ENCODE data around the gene CCSAP.

DNA sequence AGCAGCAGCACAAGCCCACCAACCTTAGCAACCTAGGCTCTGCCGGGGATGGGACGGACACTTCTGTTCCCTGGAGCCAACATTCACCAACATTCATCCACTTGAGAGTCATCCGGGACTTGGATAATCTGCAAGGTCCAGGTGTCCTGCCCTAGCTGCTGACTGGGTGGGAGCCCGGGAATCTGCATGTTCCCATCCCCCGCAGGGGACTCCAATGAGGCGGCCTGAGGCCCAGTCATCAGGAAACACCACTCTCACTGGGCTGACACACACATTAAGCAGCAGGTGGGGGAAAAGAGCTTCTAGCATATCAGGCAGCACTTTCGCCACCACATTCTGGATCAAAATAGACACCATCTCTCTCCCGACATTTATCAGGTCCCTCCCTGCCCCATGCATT is 38.4 kb upstream of the CCSAP start:
- TF ChIP-seq, protein P1, sequence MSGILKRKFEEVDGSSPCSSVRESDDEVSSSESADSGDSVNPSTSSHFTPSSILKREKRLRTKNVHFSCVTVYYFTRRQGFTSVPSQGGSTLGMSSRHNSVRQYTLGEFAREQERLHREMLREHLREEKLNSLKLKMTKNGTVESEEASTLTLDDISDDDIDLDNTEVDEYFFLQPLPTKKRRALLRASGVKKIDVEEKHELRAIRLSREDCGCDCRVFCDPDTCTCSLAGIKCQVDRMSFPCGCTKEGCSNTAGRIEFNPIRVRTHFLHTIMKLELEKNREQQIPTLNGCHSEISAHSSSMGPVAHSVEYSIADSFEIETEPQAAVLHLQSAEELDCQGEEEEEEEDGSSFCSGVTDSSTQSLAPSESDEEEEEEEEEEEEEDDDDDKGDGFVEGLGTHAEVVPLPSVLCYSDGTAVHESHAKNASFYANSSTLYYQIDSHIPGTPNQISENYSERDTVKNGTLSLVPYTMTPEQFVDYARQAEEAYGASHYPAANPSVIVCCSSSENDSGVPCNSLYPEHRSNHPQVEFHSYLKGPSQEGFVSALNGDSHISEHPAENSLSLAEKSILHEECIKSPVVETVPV (CRISPR knock-in tag; IDR thresholded peaks at IDR 0.05), result no peak
- no peak for TF ChIP-seq PATZ1 (CRISPR knock-in tag; IDR thresholded peaks at IDR 0.05; ENCODE audit: borderline replicate concordance)
- no peak for TF ChIP-seq OSR1 (CRISPR knock-in tag; IDR thresholded peaks at IDR 0.05)
- TF ChIP-seq TCF4 (CRISPR knock-in tag; IDR thresholded peaks at IDR 0.05; ENCODE audit: borderline replicate concordance), result no peak

All from SK-N-SH treated with all-trans-retinoic acid at 6 μM for 48 hours (cell line).